Osteoblast (primary cell): Measurements from ENCODE around the gene SMIM8. TPM values are rescaled to one million over a fixed set of nuclear protein-coding genes. Genes with fewer than 3 reads are reported as not detected.

Source experiments
- DNase-seq: peaks from one replicate; pipeline ENCODE4 v3.0.0; 2011; ENCODE audit warnings: low spot score, mixed read lengths; ENCODE audit not compliant: insufficient read length; ENCODE audit errors: missing footprints
- H2AFZ ChIP-seq: 2 replicates; pipeline ENCODE4 v1.6.0; 2011; ENCODE audit warnings: mild to moderate bottlenecking, low read length
- H3K27ac ChIP-seq: 2 replicates; pipeline ENCODE4 v1.5.1; 2011; ENCODE audit warnings: mild to moderate bottlenecking, low read depth, low read length, moderate library complexity
- H3K27me3 ChIP-seq: 2 replicates; pipeline ENCODE4 v1.6.0; 2012; ENCODE audit warnings: mild to moderate bottlenecking, control low read depth, inconsistent platforms, low read length, moderate library complexity; ENCODE audit not compliant: insufficient read depth
- H3K36me3 ChIP-seq: 2 replicates; pipeline ENCODE4 v1.5.1; 2011; ENCODE audit warnings: mild to moderate bottlenecking, low read length, control low read depth, moderate library complexity; ENCODE audit not compliant: insufficient read depth
- H3K4me1 ChIP-seq: 2 replicates; pipeline ENCODE4 v1.5.1; 2011; ENCODE audit warnings: mild to moderate bottlenecking, low read length, control low read depth, moderate library complexity; ENCODE audit not compliant: insufficient read depth
- H3K4me2 ChIP-seq: 2 replicates; pipeline ENCODE4 v1.6.0; 2011; ENCODE audit warnings: mild to moderate bottlenecking, low read length; ENCODE audit not compliant: insufficient read depth
- H3K4me3 ChIP-seq: fragments of 200-600 bp; sonication (generic); 3 replicates; pipeline ENCODE4 v1.5.1; 2012; ENCODE audit warnings: mild to moderate bottlenecking, low read length, inconsistent platforms; ENCODE audit not compliant: insufficient read depth
- H3K79me2 ChIP-seq: 2 replicates; pipeline ENCODE4 v1.6.0; 2012; ENCODE audit warnings: mild to moderate bottlenecking, low read length, control low read depth, inconsistent platforms; ENCODE audit not compliant: insufficient read depth
- H3K9me3 ChIP-seq: 2 replicates; pipeline ENCODE4 v1.5.1; 2011; ENCODE audit warnings: low read depth, low read length, control low read depth
- H4K20me1 ChIP-seq: 2 replicates; pipeline ENCODE4 v1.6.0; 2012; ENCODE audit warnings: mild to moderate bottlenecking, low read length, control low read depth; ENCODE audit not compliant: insufficient read depth
- total RNA-seq: library from RNA; depleted of rRNA; stranded (reverse); fragments of >200 nt; gene quantifications from 2 replicates; pipeline ENCODE4 v1.2.3, GENCODE V29; 2012
- TF ChIP-seq, protein P1 (sequence below): IDR thresholded peaks from 2 replicates; pipeline ENCODE4 v1.5.1; 2011; ENCODE audit warnings: mild to moderate bottlenecking, low read depth, low read length, moderate library complexity; ENCODE audit errors: extremely low read depth

The SMIM8 gene
- total RNA-seq, 1 donor: 6.2 TPM

GRCh38 chr6:87384449-87384848 is 62.1 kb downstream of the SMIM8 start:
- Histone ChIP-seq H3K27me3 (no peaks in the 10 kb centered on the region), H3K4me1 (no peaks in the 10 kb centered on the region), H4K20me1 (no peaks in the 10 kb centered on the region), H3K4me3 (no peak overlapping the region), H3K9me3 (no peaks in the 10 kb centered on the region), H3K36me3 (no peaks in the 10 kb centered on the region), H3K27ac (no peak overlapping the region), H2AFZ (no peak overlapping the region), H3K4me2 (no peak overlapping the region), H3K79me2 (no peaks in the 10 kb centered on the region)
- TF ChIP-seq, protein P1, sequence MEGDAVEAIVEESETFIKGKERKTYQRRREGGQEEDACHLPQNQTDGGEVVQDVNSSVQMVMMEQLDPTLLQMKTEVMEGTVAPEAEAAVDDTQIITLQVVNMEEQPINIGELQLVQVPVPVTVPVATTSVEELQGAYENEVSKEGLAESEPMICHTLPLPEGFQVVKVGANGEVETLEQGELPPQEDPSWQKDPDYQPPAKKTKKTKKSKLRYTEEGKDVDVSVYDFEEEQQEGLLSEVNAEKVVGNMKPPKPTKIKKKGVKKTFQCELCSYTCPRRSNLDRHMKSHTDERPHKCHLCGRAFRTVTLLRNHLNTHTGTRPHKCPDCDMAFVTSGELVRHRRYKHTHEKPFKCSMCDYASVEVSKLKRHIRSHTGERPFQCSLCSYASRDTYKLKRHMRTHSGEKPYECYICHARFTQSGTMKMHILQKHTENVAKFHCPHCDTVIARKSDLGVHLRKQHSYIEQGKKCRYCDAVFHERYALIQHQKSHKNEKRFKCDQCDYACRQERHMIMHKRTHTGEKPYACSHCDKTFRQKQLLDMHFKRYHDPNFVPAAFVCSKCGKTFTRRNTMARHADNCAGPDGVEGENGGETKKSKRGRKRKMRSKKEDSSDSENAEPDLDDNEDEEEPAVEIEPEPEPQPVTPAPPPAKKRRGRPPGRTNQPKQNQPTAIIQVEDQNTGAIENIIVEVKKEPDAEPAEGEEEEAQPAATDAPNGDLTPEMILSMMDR: no peak
- DNase-seq: no peak

DNA sequence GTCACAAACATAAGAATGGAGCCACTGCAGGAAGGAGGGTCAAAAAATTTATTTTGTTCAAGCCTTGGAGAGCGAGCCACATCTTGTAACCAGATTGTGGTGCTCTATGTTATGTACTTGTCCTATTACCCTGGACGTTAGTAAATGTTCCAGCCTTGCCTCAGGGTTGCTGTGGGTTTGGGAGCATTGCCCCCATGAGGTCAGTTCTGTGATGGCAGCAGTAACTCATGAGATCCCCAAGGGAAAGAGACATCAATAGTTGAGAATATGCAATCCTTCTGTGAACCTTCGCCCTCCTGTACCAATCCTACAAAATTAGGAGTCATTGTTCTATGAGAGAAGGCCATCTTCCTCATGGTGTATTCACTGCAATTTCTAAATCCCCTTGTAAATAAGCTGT is 68.9 kb downstream of the SMIM8 start:
- Histone ChIP-seq H4K20me1 (no peaks in the 10 kb centered on the region), H2AFZ (no peak overlapping the region), H3K27me3 (no peaks in the 10 kb centered on the region), H3K9me3 (no peaks in the 10 kb centered on the region), H3K4me1 (no peaks in the 10 kb centered on the region), H3K4me2 (no peak overlapping the region), H3K4me3 (no peak overlapping the region), H3K27ac (no peak overlapping the region), H3K36me3 (no peaks in the 10 kb centered on the region), H3K79me2 (no peaks in the 10 kb centered on the region)
- no peak for DNase-seq
- TF ChIP-seq, protein P1: peak; percentile 45

Other genes starting within 250 kb of the SMIM8 start
- gene CGA, start 227.5 kb upstream of the SMIM8 start, total RNA-seq: not detected in 2 replicates
- 35.9 and 39.4 TPM in 2 replicates for gene ZNF292, start 167.0 kb upstream of the SMIM8 start, total RNA-seq
- not detected in 2 replicates for gene GJB7, start 6.7 kb downstream of the SMIM8 start, total RNA-seq
- gene C6orf163, start 22.2 kb downstream of the SMIM8 start, total RNA-seq: 2.7 and 3.3 TPM in 2 replicates
- 0.36 and 0.88 TPM in 2 replicates for gene CFAP206, start 85.4 kb downstream of the SMIM8 start, total RNA-seq
- gene SLC35A1, start 150.4 kb downstream of the SMIM8 start, total RNA-seq: 15.3 and 15.6 TPM in 2 replicates